Activated effector memory CD4-positive, alpha-beta T cell treated with anti-CD3 and anti-CD28 coated beads, Interleukin-2, amount 50 U/mL, for 16 hours (primary cell): ENCODE data around the gene TBC1D8.
"Not testable (repeated sequence)": the region's sequence is repeated elsewhere in the genome, so short reads cannot be mapped to it uniquely, and the experiment has no call there.

Experiments
- DNase-seq: peaks from one replicate; pipeline ENCODE4 v3.0.0-alpha.2; 2020

TBC1D8 gene

GRCh38 chr2:101064125-101064502, 87.1 kb downstream of the TBC1D8 start:
- DNase-seq = no peak

- no peak for DNase-seq
Measured at GRCh38 chr2:101063352-101064124, 87.6 kb downstream of the TBC1D8 start.

- DNase-seq = no peak
Measured at GRCh38 chr2:101058386-101058785, 92.8 kb downstream of the TBC1D8 start.

GRCh38 chr2:101057051-101057933, 93.9 kb downstream of the TBC1D8 start:
- DNase-seq = no peak

GRCh38 chr2:101053117-101053516, 98.1 kb downstream of the TBC1D8 start:
- DNase-seq = no peak

- no peak for DNase-seq
Measured at GRCh38 chr2:101052147-101052546, 99.0 kb downstream of the TBC1D8 start.

- not testable (repeated sequence) for DNase-seq
Measured at GRCh38 chr2:101050886-101051285, 100.3 kb downstream of the TBC1D8 start.

- DNase-seq = no peak
Measured at GRCh38 chr2:101048756-101049155, 102.4 kb downstream of the TBC1D8 start.

GRCh38 chr2:101047774-101048173, 103.4 kb downstream of the TBC1D8 start:
- DNase-seq = no peak

GRCh38 chr2:101047075-101047766, 104.0 kb downstream of the TBC1D8 start:
- no peak for DNase-seq

- DNase-seq = no peak
Measured at GRCh38 chr2:101045330-101045729, 105.9 kb downstream of the TBC1D8 start.

- no peak for DNase-seq
Measured at GRCh38 chr2:101041413-101041812, 109.8 kb downstream of the TBC1D8 start.

- DNase-seq = no peak
Measured at GRCh38 chr2:101040761-101041160, 110.4 kb downstream of the TBC1D8 start.

GRCh38 chr2:101040072-101040471, 111.1 kb downstream of the TBC1D8 start:
- DNase-seq = no peak

- DNase-seq = no peak
Measured at GRCh38 chr2:101038455-101039255, 112.5 kb downstream of the TBC1D8 start.

- no peak for DNase-seq
Measured at GRCh38 chr2:101037161-101037755, 113.9 kb downstream of the TBC1D8 start.

GRCh38 chr2:101036562-101036961, 114.6 kb downstream of the TBC1D8 start:
- DNase-seq = no peak

- no peak for DNase-seq
Measured at GRCh38 chr2:101032084-101032776, 119.0 kb downstream of the TBC1D8 start.

GRCh38 chr2:101030866-101031554, 120.2 kb downstream of the TBC1D8 start:
- DNase-seq = no peak

GRCh38 chr2:101027852-101028251, 123.3 kb downstream of the TBC1D8 start:
- no peak for DNase-seq

GRCh38 chr2:101026923-101027469, 124.2 kb downstream of the TBC1D8 start:
- no peak for DNase-seq
